ENCODE results near the gene IL1RL2.

IL1RL2 gene

DNA sequence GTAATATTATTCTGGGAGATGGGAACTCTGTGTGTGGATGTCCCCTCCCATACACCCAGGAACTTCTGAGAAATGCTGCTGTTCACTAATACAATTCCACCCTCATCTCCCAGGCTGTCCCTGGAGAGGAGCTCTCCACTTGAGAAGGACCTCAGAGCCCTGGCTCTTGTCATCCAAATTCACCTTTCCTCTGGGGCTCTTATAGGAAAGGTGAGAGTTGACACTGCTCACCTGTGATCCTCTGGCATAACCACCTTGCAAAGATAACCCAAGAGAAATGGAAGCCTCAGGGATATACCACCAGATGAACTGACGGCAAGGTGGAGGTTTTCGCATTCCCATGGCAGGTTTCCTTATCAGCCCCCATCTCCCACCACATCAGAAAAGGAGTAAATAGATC is 52.0 kb downstream of the IL1RL2 start:
- DNase-seq (ENCODE audit: low read depth): no peak

DNA sequence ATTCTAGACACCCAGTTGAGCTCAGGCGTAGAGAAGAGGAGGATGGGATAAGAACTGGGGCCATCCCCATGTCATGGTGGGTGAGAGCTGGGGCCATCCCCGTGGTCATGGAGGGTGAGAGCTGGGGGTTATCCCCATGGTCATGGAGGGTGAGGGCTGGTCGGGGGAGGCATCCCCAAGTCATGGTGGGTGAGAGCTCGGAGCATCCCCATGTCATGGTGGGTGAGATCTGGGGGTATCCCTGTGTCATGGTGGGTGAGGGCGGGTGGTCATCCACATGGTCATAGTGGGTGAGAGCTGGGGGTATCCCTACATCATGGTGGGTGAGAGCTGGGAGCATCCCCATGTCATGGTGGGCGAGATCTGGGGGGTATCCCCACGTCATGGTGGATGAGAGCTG is 52.5 kb downstream of the IL1RL2 start:
- no peak for DNase-seq (ENCODE audit: low read depth)

DNA sequence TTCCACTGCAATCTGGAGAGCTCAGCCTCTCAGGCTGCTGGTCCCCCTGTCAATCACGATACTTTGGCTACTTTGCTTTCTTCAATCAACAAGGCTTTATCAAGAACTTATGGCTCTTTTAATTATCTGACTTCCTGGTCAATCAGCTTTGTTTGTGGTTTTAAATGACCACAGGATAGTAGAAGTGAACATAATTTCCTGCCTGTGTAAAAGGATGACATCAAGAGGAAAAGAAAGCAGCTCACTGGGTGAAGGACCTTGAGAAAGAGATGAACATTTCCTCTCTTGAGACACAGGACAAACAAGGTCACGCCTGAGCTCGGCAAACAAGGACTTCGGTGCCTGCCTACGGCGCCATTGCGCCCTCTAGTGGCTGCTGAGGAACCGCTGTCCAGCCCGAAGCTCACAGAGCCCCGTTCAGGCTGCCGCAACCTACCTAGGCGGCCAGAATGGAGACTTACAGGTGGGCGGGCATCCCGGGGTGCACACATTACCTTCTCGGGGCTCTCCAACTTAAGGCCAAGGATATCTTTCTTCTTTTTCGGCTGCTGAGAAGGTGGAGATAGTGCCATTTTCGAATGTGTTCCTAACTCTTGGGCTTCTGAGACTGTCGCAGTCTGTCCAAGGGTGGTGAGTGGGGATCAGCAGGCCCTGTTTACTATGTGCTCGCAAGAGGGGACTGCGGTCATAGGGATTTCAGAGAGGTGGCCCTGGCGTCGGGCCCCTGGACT is 54.0 kb downstream of the IL1RL2 start:
- peak; percentile 89 for DNase-seq (ENCODE audit: low read depth)

DNA sequence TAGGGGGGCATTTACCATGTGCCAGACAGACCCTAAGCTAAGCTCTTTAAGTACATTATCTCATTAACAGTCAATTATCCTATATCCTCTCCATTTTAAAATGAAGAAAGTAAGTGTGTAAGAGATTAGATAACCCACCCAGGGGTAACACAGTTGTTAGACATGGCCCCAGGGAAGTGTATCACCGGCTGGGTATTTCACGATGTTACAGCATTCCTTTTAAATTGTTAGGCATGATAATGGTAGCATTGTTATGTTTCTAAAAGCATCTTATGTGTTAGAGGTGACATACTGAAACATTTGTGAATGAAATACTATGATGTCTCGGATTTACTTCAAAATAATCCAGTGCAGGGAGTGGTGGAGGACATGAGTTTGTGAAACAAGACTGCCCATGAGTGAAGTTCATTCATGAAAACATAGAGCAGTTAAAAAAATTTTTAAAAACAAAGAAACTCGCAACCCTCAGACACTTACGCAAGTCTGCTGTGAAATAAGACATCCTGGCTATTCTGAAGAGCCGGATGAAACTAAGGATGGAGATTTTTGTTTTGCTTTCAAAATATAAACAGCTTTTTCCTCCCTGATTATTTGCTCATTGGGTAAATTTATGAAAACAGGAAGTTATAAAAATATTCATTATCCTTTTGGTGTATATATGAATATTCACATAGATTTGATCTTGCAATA is 54.9 kb downstream of the IL1RL2 start:
- no peak for DNase-seq (ENCODE audit: low read depth)

DNA sequence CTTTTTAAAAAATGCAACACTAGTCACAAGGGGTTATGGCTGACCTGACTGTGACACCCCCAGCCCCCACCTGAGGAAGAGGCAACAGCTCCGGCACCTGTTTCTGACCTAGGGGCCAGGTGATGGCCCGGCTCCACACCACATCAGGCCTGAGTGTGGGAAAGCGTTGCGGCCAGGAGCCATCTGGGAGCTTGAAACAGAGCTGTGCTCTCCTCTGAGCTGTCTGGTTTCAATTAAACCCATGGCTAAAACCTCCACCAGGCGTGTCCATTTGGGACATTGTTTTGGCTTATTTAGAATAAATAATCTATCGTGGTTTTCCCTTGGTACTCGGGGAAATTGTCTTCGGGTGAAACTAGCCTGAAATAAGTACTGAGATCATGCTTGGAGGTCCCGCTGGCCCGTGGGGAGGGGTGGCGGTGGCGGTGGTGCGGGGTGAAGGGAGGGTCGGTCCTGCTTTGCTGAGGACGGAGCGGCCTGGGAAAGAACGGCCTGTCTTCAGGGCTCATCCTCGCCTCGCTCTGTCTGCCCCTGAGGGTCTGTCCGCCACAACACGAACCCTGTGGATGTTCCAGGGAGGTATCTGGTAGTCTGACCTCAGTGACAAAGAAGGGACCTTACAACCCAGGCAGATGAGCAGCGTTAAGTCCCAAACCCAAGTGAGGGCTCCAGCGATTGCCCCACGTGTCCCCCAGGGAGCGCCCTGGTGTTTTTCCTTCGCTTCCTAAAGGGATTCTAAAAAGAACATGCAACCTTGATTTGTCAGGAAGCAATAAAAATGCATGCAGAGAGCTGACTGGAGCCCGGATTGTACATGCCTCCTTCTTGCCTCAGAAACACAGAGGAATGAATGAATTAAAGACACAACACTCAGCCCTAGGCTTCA is 58.7 kb downstream of the IL1RL2 start:
- DNase-seq (ENCODE audit: low read depth): no peak

DNA sequence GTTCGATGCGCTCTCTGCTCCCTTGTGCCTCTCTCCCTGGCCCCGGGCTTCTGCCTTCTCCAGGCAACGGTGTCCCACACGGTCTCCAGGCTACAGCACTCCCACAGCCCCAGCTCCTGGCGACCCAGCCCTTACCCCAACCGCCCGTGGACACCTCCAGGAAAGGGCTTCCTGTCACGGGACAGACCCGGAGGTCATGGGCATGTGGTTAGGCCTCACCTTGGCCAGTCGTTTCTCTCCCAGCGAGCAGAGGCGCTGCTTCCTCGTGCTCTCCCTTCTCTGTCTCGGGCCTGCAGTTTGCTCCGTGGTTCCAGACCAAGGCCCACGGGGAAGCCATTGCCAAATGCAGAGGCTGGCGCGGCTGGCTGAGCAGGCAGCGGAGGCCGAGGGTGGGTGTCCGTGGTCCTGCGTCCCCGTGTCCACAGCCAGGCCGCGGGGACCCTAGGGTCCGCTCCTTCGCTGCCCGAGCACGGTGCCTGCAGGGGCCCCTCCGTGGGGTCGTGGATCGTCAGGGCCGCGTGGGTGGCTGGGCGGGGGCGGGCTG is 63.5 kb downstream of the IL1RL2 start:
- DNase-seq (ENCODE audit: low read depth): no peak

DNA sequence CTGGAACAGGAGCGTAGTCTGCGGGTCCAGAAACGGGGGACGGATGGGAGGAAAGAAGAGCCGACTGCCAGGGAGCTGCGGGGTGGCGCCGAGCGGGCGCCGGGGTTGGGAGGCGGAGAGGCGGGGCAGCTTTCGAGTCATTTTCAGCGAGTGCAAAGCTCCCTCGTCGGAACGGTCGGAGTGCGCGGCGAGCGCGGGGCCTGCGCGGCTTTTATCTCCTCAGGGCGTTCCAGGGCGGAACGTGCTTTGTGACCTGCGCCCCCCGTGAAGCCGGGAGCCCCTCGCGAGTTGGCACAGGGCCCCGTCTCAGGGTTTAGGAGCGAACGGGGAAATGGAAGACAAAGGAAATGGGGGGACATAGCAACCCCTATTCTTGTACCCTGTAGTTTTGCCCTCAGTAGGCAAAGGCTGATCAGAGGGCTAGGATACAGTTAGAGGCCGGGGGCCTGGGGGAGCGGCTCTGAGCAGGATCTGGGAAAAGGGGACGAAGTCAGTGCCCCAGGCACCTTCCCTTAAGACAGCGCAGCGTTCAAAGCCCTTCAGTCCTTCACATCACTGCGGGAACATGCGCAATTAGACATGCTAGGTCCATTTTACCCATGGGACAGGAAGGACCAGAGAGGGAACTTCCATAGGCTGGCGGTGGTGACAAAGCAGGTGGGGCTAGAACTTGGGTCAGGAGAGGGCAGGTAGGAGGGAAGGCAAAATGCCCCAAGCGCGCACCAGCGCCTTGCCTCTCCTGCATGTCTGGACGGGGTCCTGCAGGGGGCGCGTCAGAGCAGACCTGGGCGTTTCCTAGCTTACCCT is 64.4 kb downstream of the IL1RL2 start:
- DNase-seq (ENCODE audit: low read depth): no peak

DNA sequence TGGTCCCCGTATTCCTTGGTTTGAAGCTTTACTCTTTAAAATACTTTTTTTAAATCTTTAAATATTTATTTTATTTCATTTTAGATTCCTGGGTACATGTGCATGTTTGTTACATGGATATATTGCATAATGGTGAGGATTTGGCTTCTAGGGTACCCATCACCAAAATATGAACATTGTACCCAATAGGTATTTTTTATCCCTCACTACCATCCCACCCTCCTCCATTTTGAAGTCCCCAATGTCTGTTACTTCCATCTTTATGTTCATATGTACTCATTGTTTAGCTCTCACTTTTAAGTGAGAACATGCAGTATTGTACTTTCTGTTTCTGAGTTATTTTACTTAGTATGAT is 65.0 kb downstream of the IL1RL2 start:
- no peak for DNase-seq (ENCODE audit: low read depth)

DNA sequence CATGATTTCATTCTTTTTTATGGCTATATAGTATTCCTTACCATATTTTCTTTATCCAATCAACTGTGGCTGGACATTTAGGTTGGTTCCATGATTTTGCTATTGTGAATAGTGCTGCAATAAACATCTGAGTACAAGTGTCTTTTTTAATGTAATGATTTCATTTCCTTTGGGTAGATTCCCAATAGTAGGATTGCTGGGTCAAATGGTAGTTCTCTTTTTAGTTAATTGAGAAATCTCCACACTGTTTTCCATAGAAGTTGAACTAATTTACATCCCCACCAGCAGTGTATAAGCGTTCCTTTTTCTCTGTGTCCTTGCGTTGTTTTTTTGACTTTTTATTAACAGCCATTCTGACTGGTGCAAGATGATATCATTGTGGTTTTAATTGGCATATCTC is 65.4 kb downstream of the IL1RL2 start:
- no peak for DNase-seq (ENCODE audit: low read depth)

DNA sequence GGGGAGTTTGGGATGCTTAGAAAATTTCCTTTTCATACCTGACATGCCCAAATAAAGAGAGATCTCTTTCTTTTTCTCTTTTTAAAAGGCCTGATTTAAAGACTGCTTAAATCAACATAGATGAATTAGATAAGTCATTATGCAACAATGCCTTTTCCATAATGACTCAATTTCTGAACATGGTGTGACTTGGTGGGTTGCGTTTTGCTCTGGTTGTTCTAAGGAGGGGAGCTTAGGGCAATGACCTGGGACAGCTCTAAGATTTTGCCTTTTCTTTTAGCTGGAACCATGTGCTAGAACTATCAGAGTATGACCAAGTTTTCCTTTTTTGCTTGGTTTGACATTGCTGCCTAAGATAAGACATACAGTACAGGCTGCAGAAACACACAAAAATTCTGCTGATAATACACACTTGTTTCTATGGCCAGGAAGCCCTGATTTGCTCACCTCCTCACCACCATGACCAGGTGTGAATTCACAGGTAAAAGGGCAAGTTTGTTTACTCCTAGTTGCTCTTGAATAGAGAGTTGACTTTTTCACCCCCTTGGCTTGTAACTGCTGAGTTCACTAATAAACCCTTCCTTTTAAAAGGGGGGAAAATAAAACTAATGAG is 66.4 kb downstream of the IL1RL2 start:
- DNase-seq (ENCODE audit: low read depth): no peak

DNA sequence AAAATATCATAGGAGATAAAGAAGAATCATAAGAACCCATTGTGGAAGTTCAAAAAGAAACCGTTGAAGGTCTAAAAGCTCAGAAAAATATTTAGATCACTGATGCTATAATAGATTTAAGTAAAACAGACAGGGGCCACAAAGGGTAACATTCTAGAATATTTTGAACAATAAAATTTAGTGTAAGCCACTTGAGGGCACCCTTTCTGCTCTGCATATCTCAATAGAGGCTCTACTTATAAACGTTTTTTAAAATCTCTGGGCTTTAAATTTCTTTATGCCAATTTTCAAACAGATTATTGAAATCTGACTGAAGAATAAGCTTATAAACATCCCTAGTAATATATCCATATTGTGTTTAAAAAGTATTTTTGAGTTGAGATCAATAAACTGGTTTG is 66.9 kb downstream of the IL1RL2 start:
- DNase-seq (ENCODE audit: low read depth): no peak

DNA sequence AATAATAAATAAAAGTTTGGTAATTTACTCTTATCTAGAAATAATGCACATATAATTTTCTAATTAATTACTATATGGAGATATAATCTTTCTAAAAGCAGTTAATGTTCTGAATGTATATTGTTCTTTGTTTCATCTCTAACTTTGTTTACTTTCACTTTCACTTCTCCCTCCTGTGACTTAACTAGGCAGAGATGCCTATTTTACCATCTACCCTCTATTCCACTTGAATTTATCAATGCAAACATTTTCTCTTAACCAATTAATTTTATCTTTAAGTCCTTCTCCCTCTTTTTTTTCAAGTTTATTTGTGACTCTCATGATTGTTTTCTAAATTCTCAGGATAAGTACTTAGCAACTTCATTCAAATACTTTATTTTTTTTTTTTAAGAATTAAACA is 69.5 kb downstream of the IL1RL2 start:
- no peak for DNase-seq (ENCODE audit: low read depth)

DNA sequence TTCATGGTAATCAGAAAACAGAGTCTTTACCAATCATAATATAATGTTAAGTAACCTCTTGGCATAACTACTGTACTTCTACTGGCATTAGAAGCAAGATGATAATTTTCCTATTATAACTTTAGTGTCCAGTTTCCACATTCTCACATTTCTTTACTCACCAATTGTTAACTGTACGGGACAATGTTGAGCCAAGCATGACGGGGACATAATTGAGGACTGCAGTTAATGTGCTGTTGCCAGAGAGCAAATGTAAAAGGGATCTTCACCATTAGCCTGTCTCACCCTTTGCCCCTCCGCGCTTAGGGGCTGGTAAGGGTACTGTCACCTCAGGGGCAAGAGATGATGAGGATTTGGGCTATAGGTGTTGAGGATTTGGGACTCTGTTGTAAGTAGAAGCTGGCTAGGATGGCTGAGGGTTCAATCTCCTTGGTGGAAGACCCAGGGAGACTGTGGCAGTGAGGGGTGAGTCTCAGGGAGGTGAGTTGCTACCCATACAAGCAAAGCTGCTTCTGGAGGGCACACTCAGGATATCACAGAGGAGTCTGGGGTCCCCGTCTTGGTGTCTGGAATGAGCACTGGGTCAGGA is 70.1 kb downstream of the IL1RL2 start:
- DNase-seq (ENCODE audit: low read depth): no peak

DNA sequence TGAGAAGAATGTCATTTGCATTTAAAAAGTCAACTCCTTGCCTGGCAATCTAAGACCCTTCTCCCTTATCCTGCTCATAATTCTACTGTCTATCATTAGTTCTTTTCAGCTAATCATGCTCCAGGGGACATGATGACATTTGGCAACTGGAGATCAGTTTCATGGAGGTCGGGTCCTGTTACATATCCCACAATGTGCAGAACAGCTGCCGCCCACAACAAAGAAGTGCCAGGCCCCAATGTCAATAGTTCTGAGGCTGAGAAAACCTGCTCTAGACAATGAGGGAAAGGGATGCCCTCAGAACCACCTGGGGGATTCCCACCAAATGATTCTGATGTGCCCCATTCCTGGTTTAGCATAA is 71.2 kb downstream of the IL1RL2 start:
- no peak for DNase-seq (ENCODE audit: low read depth)

DNA sequence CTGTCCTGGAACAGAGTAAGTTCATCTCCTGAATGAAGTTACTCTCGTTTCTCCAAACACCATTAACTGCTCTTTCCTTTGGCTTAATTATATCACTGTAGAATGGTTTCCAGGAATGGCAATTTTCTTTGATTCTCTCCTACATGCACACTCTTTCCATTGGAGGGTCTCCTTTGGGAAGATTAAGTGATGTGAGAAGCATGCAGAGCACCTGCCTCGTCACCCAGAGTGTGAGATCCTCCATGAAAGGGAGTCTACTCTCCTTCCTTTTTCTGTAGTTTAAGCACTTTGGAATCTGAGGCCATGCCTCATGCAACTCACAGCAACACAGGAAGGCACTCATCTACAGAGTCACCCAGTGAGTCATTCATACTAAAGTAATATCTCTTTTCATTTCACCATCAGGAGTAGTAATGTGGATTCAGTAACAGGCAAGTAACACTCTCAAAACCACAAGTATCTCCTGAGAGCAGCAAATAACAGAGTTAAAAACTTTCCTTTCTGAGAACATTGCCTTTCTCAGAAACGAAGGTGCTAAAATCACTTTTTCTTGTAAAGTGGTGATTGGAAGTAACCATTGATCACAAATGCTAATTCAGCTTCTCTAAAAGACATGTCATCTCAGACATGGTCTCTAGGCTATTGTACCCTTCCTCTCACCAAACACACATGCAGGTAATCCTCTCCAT is 71.7 kb downstream of the IL1RL2 start:
- DNase-seq (ENCODE audit: low read depth): peak; percentile 93

DNA sequence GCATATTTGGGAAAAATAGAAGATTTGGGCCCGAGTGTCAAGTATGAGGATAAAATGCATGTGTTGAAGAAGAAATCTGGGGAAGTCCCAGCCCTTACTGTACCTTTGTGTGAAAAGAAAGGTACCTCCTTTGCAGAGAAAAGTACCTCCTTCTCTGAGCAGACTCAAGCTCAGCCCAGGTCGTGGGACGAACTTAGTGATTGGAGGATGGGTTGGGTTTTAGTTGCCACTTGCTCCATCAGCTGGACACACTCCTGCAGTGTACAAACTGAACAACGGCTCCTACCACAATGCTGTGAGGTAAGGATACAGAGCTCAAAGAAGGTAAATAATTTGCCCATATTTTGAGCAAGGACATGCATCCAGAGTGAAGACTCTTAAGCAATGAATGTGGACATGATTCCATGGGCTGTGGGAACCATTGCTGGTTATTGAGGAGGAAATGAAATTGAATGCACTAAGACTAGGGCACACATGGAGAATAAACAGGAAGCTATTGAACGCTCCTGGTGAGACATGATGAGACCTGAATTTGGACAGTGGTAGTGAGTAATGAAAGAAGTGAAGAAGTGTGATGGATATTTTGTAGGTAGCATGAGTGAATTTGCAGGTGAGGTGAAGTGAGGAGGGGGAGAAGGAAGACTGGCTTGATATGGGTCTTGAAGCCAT is 74.8 kb downstream of the IL1RL2 start:
- DNase-seq (ENCODE audit: low read depth): no peak

DNA sequence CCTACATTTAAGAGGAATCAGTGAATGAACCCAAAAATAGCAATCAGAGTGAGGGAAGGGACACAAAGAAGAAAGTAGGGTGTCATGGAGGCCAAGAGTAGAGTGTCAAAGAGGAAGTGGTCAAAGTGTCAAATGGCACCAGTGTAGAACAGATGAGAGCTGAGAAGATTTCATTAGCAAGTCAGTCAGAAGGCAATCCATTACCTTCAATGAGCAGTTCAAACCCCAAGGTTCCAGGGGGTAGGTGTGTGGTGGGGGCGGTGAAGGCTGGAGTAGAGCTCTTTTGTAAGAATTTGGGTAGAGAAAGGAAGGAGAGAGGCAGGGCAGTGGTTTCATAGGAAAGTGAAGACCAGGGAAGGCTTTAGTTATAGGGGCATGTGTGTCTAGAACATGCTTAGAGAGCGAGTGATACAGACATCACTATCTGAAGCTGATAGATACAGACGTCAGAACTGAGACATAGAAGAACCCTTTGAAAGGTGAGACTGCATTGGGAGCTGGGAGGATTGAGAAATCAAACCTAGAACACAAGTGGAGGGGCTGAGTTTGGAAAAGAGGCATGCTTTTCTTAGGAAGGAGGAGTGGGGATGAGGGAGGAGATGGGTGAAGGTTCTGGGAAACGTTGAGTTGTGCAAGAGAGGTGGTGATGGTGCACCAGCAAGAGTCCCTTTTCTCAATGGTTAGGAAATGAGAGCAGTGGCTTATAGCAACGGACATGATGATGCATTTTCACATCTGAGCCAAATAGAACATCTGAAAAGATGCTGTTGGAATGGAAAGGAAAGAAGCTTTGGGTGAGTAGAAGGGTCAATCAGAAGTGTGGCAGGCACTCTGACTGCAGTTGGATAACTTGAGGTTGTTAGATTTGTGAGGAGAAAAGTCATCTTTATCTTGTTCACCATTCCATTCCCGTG is 75.7 kb downstream of the IL1RL2 start:
- no peak for DNase-seq (ENCODE audit: low read depth)

DNA sequence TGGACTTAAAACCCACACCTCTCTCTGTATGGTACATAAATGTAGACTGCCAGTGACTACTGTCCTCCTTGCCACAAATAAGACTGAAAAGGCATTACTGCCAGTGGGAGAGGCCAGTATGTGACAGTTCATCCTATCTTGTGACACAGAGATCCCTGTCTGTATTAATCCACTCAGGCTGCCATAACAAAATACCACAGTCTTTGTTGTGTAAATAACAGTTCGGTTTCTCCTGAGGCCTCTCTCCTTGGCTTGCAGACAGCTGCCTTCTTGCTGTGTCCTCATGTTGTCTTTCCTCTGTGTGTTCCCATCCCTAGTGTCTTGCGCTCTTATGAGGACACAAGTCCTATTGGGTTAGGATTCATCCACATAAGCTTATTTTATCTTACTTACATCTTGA is 78.1 kb downstream of the IL1RL2 start:
- no peak for DNase-seq (ENCODE audit: low read depth)

DNA sequence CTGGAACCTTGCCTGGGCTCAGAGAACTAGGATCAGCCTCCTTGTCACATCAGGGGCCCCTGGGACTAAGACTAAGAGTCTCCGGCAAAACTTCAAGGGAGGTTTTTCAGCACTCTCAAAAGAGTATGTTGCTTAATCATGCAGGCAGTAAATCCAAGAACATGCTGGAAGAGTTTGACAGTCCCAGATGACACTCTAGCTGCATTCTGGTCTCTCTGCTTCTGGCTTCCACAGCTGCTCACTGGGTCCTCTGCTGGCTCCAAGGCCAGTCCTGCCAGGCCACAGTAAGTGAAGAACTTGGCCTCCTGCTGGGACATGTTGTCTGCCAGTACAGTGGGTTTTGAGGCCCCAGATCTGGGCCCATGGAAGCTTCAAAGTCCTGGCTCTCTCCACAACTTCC is 79.4 kb downstream of the IL1RL2 start:
- DNase-seq (ENCODE audit: low read depth): no peak

All from stromal cell of bone marrow (primary cell).